H1 (cell line): ENCODE measurements around the gene EFCAB13. TPM values are rescaled to one million over a fixed set of nuclear protein-coding genes. Genes with fewer than 3 reads are reported as not detected.

Source experiments
- CTCF ChIA-PET: fragments of 300-600 bp; sonication (Branson Sonifier 250); formaldehyde crosslinking; loops from one replicate; lab custom pipeline; 2021; ENCODE audit not compliant: partially characterized antibody; lab: Charles Lee
- POLR2A ChIA-PET: fragments of 300-600 bp; sonication (Branson Sonifier 250); formaldehyde crosslinking; loops from one replicate; lab custom pipeline; 2021; ENCODE audit warnings: inconsistent platforms; ENCODE audit not compliant: partially characterized antibody; lab: Charles Lee
- DNase-seq, 2 experiments: peaks; one replicate each; pipeline versions ENCODE4 v3.0.0 to v3.0.0-alpha.2; 2010 to 2022; ENCODE audit warnings: low spot score in 2 of 2, low read depth in 1 of 2, mixed read lengths in 1 of 2
- FAIRE-seq: peaks from 2 replicates; lab custom pipeline; 2011; peaks lifted over from hg19 to GRCh38; lab: Jason Lieb, UNC
- H2AFZ ChIP-seq: 2 replicates; pipeline ENCODE4 v1.8.1; 2012; ENCODE audit warnings: low read length, inconsistent platforms
- H2AK5ac ChIP-seq: 2 replicates; pipeline ENCODE4 v1.6.1; 2013; ENCODE audit warnings: low read depth, low read length
- H2BK120ac ChIP-seq: replicated peaks from 2 replicates; pipeline ENCODE3; 2013; ENCODE audit warnings: low read depth, low read length, inconsistent platforms
- H2BK12ac ChIP-seq: 2 replicates; pipeline ENCODE4 v1.6.1; 2013; ENCODE audit warnings: low read depth, low read length
- H2BK15ac ChIP-seq: 2 replicates; pipeline ENCODE4 v1.6.1; 2013; ENCODE audit warnings: low read length
- H2BK20ac ChIP-seq: 2 replicates; pipeline ENCODE4 v1.6.1; 2013; ENCODE audit warnings: low read length
- H2BK5ac ChIP-seq: 2 replicates; pipeline ENCODE4 v1.6.1; 2013; ENCODE audit warnings: low read depth, low read length
- H3K14ac ChIP-seq: 2 replicates; pipeline ENCODE4 v1.6.1; 2013; ENCODE audit warnings: inconsistent platforms; ENCODE audit not compliant: insufficient read length
- H3K18ac ChIP-seq: 2 replicates; pipeline ENCODE4 v1.6.1; 2013; ENCODE audit warnings: low read length; ENCODE audit errors: extremely low read depth
- H3K23ac ChIP-seq: 2 replicates; pipeline ENCODE4 v1.6.1; 2013; ENCODE audit warnings: inconsistent platforms; ENCODE audit not compliant: insufficient read length
- H3K23me2 ChIP-seq: 2 replicates; pipeline ENCODE4 v1.6.1; 2013; ENCODE audit warnings: low read depth, low read length
- H3K27ac ChIP-seq: 2 replicates; pipeline ENCODE4 v1.6.1; 2011; ENCODE audit warnings: low read depth, low read length, inconsistent platforms
- H3K27me3 ChIP-seq, 4 experiments: replicated peaks in 1 of 4; 1 replicate in 1 of 4; 2 replicates in 3 of 4; pipeline versions ENCODE4 v1.6.1 to v1.8.1; 2011 to 2013; ENCODE audit warnings: low read length in 3 of 4, mild to moderate bottlenecking in 3 of 4, inconsistent platforms in 2 of 4, mixed read lengths in 2 of 4, moderate library complexity in 1 of 4; ENCODE audit not compliant: control insufficient read depth in 3 of 4, insufficient read depth in 3 of 4; ENCODE audit errors: extremely low read depth in 1 of 4
- H3K36me3 ChIP-seq, 4 experiments: 2 replicates each; pipeline versions ENCODE4 v1.6.1 to v1.8.1; 2011 to 2013; ENCODE audit warnings: mild to moderate bottlenecking in 4 of 4, low read length in 3 of 4, moderate library complexity in 2 of 4, control low read depth in 1 of 4, inconsistent platforms in 1 of 4; ENCODE audit not compliant: insufficient read depth in 4 of 4, control insufficient read depth in 2 of 4
- H3K4ac ChIP-seq: replicated peaks from 2 replicates; pipeline ENCODE3; 2013; ENCODE audit warnings: low read length, low read depth, mixed read lengths, inconsistent platforms; ENCODE audit not compliant: insufficient read length
- H3K4me1 ChIP-seq, 4 experiments: replicated peaks in 1 of 4; 1 replicate in 1 of 4; 2 replicates in 3 of 4; pipeline versions ENCODE4 v1.6.1 to v1.8.1; 2011 to 2013; ENCODE audit warnings: low read length in 3 of 4, inconsistent platforms in 2 of 4, mixed read lengths in 1 of 4; ENCODE audit not compliant: insufficient read depth in 4 of 4, control insufficient read depth in 3 of 4
- H3K4me2 ChIP-seq, 2 experiments: 2 replicates each; pipeline versions ENCODE4 v1.6.1 to v1.8.1; 2011 to 2013; ENCODE audit warnings: low read depth in 2 of 2, low read length in 2 of 2, control low read depth in 1 of 2, inconsistent platforms in 1 of 2, mild to moderate bottlenecking in 1 of 2; ENCODE audit not compliant: insufficient read depth in 1 of 2
- H3K4me3 ChIP-seq, 4 experiments: fragments of 200-600, 300-600 bp in 1 of 4; sonication (generic), shearing (Covaris generic), sonication (Bioruptor Twin) in 1 of 4; 2 replicates each; pipeline versions ENCODE4 v1.5.1 to v1.8.1; 2011 to 2016; ENCODE audit warnings: low read length in 4 of 4, low read depth in 3 of 4, control low read depth in 2 of 4, inconsistent platforms in 2 of 4, mild to moderate bottlenecking in 2 of 4, mixed read lengths in 1 of 4, moderate library complexity in 1 of 4; ENCODE audit not compliant: insufficient read depth in 2 of 4; ENCODE audit errors: extremely low read depth in 1 of 4
- H3K56ac ChIP-seq: replicated peaks from 2 replicates; pipeline ENCODE3; 2013; ENCODE audit warnings: low read depth, mild to moderate bottlenecking, mixed read lengths, low read length, inconsistent platforms; ENCODE audit not compliant: insufficient read length
- H3K79me1 ChIP-seq: 2 replicates; pipeline ENCODE4 v1.6.1; 2013; ENCODE audit warnings: low read depth, low read length, control low read depth
- H3K79me2 ChIP-seq, 2 experiments: 2 replicates each; pipeline versions ENCODE4 v1.6.1 to v1.8.1; 2012 to 2013; ENCODE audit warnings: low read length in 2 of 2, mild to moderate bottlenecking in 2 of 2, inconsistent platforms in 1 of 2; ENCODE audit not compliant: insufficient read depth in 2 of 2, control insufficient read depth in 1 of 2
- H3K9ac ChIP-seq, 4 experiments: replicated peaks in 1 of 4; 1 replicate in 1 of 4; 2 replicates in 3 of 4; pipeline versions ENCODE4 v1.6.1 to v1.8.1; 2011 to 2013; ENCODE audit warnings: low read depth in 3 of 4, low read length in 3 of 4, control low read depth in 2 of 4, mild to moderate bottlenecking in 2 of 4, moderate library complexity in 2 of 4, inconsistent platforms in 1 of 4; ENCODE audit errors: extremely low read depth in 1 of 4
- H3K9me3 ChIP-seq, 2 experiments: 2 replicates each; pipeline versions ENCODE4 v1.6.1 to v1.8.1; 2012 to 2013; ENCODE audit warnings: mild to moderate bottlenecking in 2 of 2, moderate library complexity in 2 of 2, control low read depth in 1 of 2, inconsistent platforms in 1 of 2, low read depth in 1 of 2, low read length in 1 of 2, mixed read lengths in 1 of 2; ENCODE audit not compliant: insufficient read depth in 2 of 2
- H4K20me1 ChIP-seq, 2 experiments: replicated peaks in 1 of 2; 2 replicates each; pipeline versions ENCODE3 to v1.8.1; 2011 to 2013; ENCODE audit warnings: inconsistent platforms in 2 of 2, low read length in 2 of 2, mild to moderate bottlenecking in 1 of 2; ENCODE audit not compliant: insufficient read depth in 2 of 2, control insufficient read depth in 1 of 2
- H4K5ac ChIP-seq: 2 replicates; pipeline ENCODE4 v1.6.1; 2013; ENCODE audit warnings: low read length, low read depth, mixed read lengths, inconsistent platforms; ENCODE audit not compliant: insufficient read length
- H4K8ac ChIP-seq: 2 replicates; pipeline ENCODE4 v1.8.0; 2013; ENCODE audit warnings: mild to moderate bottlenecking, moderate library complexity, low read length, inconsistent platforms; ENCODE audit not compliant: insufficient read depth; ENCODE audit errors: extremely low read depth
- H4K91ac ChIP-seq: replicated peaks from 2 replicates; pipeline ENCODE3; 2013; ENCODE audit warnings: low read length, mixed read lengths, inconsistent platforms; ENCODE audit not compliant: insufficient read length
- CHD1 ChIP-seq: IDR thresholded peaks from 2 replicates; pipeline ENCODE4 v1.6.1; 2012; ENCODE audit warnings: low read depth, low read length, improper control_type of control experiment
- E2F6 ChIP-seq: IDR thresholded peaks from 2 replicates; pipeline ENCODE4 v1.6.1; 2012; ENCODE audit warnings: inconsistent platforms
- FOSL1 ChIP-seq: IDR thresholded peaks from 2 replicates; pipeline ENCODE4 v1.6.1; 2011; ENCODE audit warnings: mild to moderate bottlenecking, low read depth, low read length, moderate library complexity; ENCODE audit not compliant: insufficient read depth
- KDM5A ChIP-seq: fragments of 200-600 bp; IDR thresholded peaks from 2 replicates; pipeline ENCODE4 v1.7.1; 2012; ENCODE audit warnings: mild to moderate bottlenecking, low read length, inconsistent platforms, mixed read lengths
- MAX ChIP-seq: IDR thresholded peaks from 2 replicates; pipeline ENCODE4 v1.6.1; 2012; ENCODE audit warnings: inconsistent platforms
- POLR2A ChIP-seq, 2 experiments: IDR thresholded peaks; 1 replicate in 1 of 2; 2 replicates in 1 of 2; pipeline ENCODE4 v1.6.1; 2011; ENCODE audit warnings: low read depth in 2 of 2, low read length in 2 of 2, mild to moderate bottlenecking in 2 of 2; ENCODE audit errors: control extremely low read depth in 1 of 2
- SAP30 ChIP-seq: fragments of 300-600 bp; sonication (generic); IDR thresholded peaks from 2 replicates; pipeline ENCODE4 v1.7.1; 2012; ENCODE audit warnings: low read length, moderate library complexity, mild to moderate bottlenecking, inconsistent platforms; ENCODE audit not compliant: insufficient read depth, insufficient replicate concordance
- SIN3A ChIP-seq, 2 experiments: IDR thresholded peaks in 1 of 2; conservative IDR thresholded peaks in 1 of 2; 2 replicates each; pipeline ENCODE4 v1.6.1; 2011 to 2012; ENCODE audit warnings: low read length in 2 of 2, improper control_type of control experiment in 1 of 2, low read depth in 1 of 2, mild to moderate bottlenecking in 1 of 2
- TBP ChIP-seq: IDR thresholded peaks from 2 replicates; pipeline ENCODE4 v1.6.1; 2011; ENCODE audit warnings: low read depth, low read length, improper control_type of control experiment
- WGBS, 2 experiments: shearing (Covaris generic) in 1 of 2; methylation state at CpG; one replicate each; pipeline versions ENCODE4 v1.1.6 to v1.1.7; 2013 to 2015; ENCODE audit warnings: low lambda C conversion rate in 2 of 2, mixed read lengths in 2 of 2, inconsistent platforms in 1 of 2, low coverage in 1 of 2, missing lambda C conversion rate in 1 of 2; ENCODE audit not compliant: insufficient replicate concordance in 2 of 2, insufficient coverage in 1 of 2, insufficient read length in 1 of 2; ENCODE audit errors: extremely low coverage in 1 of 2, missing lambda C conversion rate in 1 of 2; 5-methylcytosine and 5-hydroxymethylcytosine counted together
- polyA plus RNA-seq, 7 experiments: library from polyadenylated mRNA; depleted of rRNA in 3 of 7; stranded (reverse) in 5 of 7; unstranded in 2 of 7; fragments of >200 nt in 5 of 7; fragments of 200-250 nt in 2 of 7; gene quantifications; 1 replicate in 5 of 7; 2 replicates in 1 of 7; 4 replicates in 1 of 7; pipeline versions ENCODE4 v1.2.1 to v1.2.3, GENCODE V29; 2011 to 2013; ENCODE audit warnings: missing spikeins in 2 of 7, mixed read lengths in 2 of 7
- total RNA-seq: library from RNA; stranded (reverse); fragmentation: NEBNext Ultra II Directional; extraction: Animal tissue kit (Norgen Biotek cat#: 25700); gene quantifications from 2 replicates; pipeline ENCODE4 v1.2.1, GENCODE V29; 2021

Gene EFCAB13
- total and polyA plus RNA-seq, 2 of the 8 experiments (the other 6 are each of a cell fraction or from before 2014, with no cell fraction given), result 0.12 to 2.0 TPM

- no peak overlapping the region for H3K9ac ChIP-seq
- H2BK12ac ChIP-seq, result no peak overlapping the region
- 84% methylated on average over 3 of the region's 3 CpGs; no CpG with 5 or more reads in 1 of the 2 experiments for WGBS, 2 experiments
- FAIRE-seq (no peak), DNase-seq (no peak)
- no peak overlapping the region for H2BK15ac ChIP-seq
- H4K20me1 ChIP-seq, result no peaks in the 10 kb centered on the region
- H2BK5ac ChIP-seq, result no peak overlapping the region
- H3K23me2 ChIP-seq, result peaks cover 3% of the 10 kb centered on the region
- no peaks in the 10 kb centered on the region for H3K36me3 ChIP-seq
- H2BK20ac ChIP-seq, result no peak overlapping the region
- peaks cover 0 to 2% (median 0%) of the 10 kb centered on the region in 4 experiments; a peak in 1 of 7 replicates for H3K4me1 ChIP-seq
- H3K4me2 ChIP-seq, result no peak overlapping the region
- H4K91ac ChIP-seq, result no peak overlapping the region
- H3K79me2 ChIP-seq, result no peaks in the 10 kb centered on the region
- H2BK120ac ChIP-seq, result no peak overlapping the region
- H4K8ac ChIP-seq, result no peak overlapping the region
- CTCF ChIA-PET, result interaction anchor here (0.6 kb wide), 2 partner anchors 57 to 141 kb away, joined by 3 read pairs; no protein-coding TSS in a partner anchor
- H2AFZ ChIP-seq, result no peak overlapping the region
- no peak overlapping the region for H3K23ac ChIP-seq
- no peak overlapping the region for H2AK5ac ChIP-seq
- no peak overlapping the region for H3K4ac ChIP-seq
- H3K56ac ChIP-seq, result no peak overlapping the region
- no peak overlapping the region for H3K18ac ChIP-seq
- no peak overlapping the region for H3K27ac ChIP-seq
- H3K14ac ChIP-seq, result no peak overlapping the region
- H4K5ac ChIP-seq, result no peak overlapping the region
- TF ChIP-seq POLR2A (IDR thresholded peaks at IDR 0.05; ENCODE audit: control extremely low read depth in 1 of 2, low read depth in 2 of 2, low read length in 2 of 2) (no peak), FOSL1 (no peak), TBP (no peak), E2F6 (no peak), SAP30 (no peak), MAX (no peak), KDM5A (no peak), CHD1 (no peak), SIN3A (conservative IDR thresholded peaks at IDR 0.05 in 1 of 2, IDR thresholded peaks at IDR 0.05 in 1 of 2; ENCODE audit: low read depth in 1 of 2, low read length in 2 of 2) (no peak)
- no peaks in the 10 kb centered on the region for H3K79me1 ChIP-seq
- POLR2A ChIA-PET, result no interaction called here
- peaks cover 0 to 5% (median under 1%) of the 10 kb centered on the region in 4 experiments; a peak in 4 of 7 replicates for H3K27me3 ChIP-seq
- peaks cover 0 to 4% of the 10 kb centered on the region in 2 experiments; a peak in 1 of 4 replicates for H3K9me3 ChIP-seq
- H3K4me3 ChIP-seq, result no peak overlapping the region
These were observed 5.4 kb upstream of the EFCAB13 start for GRCh38 chr17:47318197-47318918.
